IPS-NIHi7 (cell line): ENCODE data around the gene PLXNC1.

Source experiments
- DNase-seq: peaks from one replicate; pipeline ENCODE4 v3.0.0; 2012; ENCODE audit warnings: mixed read lengths; ENCODE audit errors: extremely low spot score

Gene PLXNC1

GRCh38 chr12:94338006-94338794 is 189.8 kb downstream of the PLXNC1 start:
- no peak for DNase-seq

- no peak for DNase-seq
Observed at GRCh38 chr12:94340573-94340972, 192.2 kb downstream of the PLXNC1 start.

- no peak for DNase-seq
Observed at GRCh38 chr12:94353130-94353529, 204.8 kb downstream of the PLXNC1 start.
